Liver (tissue), 9 donors: ENCODE measurements around the gene FGFR4. TPM values are rescaled to one million over a fixed set of nuclear protein-coding genes. Genes with fewer than 3 reads are reported as not detected.

Source experiments
- DNase-seq: peaks from one replicate; pipeline ENCODE4 v3.0.0-alpha.2; 2017; ENCODE audit warnings: low spot score
- H3K27ac ChIP-seq, 2 donors: one replicate each; pipeline ENCODE4 v1.7.0; 2013; ENCODE audit warnings: inconsistent platforms in 2 of 2, low read length in 2 of 2, control low read depth in 1 of 2, low read depth in 1 of 2, mild to moderate bottlenecking in 1 of 2
- H3K27me3 ChIP-seq, 4 donors: one replicate each; pipeline versions ENCODE4 v1.6.1 to v1.7.0; 2013; ENCODE audit warnings: low read length in 3 of 4, inconsistent platforms in 1 of 4, mild to moderate bottlenecking in 1 of 4, moderate library complexity in 1 of 4; ENCODE audit not compliant: control insufficient read depth in 4 of 4, insufficient read depth in 4 of 4
- H3K36me3 ChIP-seq, 4 donors: one replicate each; pipeline versions ENCODE4 v1.6.1 to v1.7.0; 2013; ENCODE audit warnings: low read length in 3 of 4, mild to moderate bottlenecking in 3 of 4, low read depth in 1 of 4, moderate library complexity in 1 of 4; ENCODE audit not compliant: control insufficient read depth in 4 of 4, insufficient read depth in 3 of 4
- H3K4me1 ChIP-seq, 4 donors: one replicate each; pipeline versions ENCODE4 v1.6.1 to v1.7.0; 2013; ENCODE audit warnings: low read length in 3 of 4, mild to moderate bottlenecking in 3 of 4, moderate library complexity in 1 of 4; ENCODE audit not compliant: control insufficient read depth in 4 of 4, insufficient read depth in 4 of 4
- H3K4me3 ChIP-seq, 3 donors: one replicate each; pipeline versions ENCODE4 v1.6.1 to v1.7.0; 2013; ENCODE audit warnings: low read length in 3 of 3, control low read depth in 1 of 3, low read depth in 1 of 3, mild to moderate bottlenecking in 1 of 3
- H3K9ac ChIP-seq, 2 donors: one replicate each; pipeline ENCODE4 v1.7.0; 2013; ENCODE audit warnings: low read length in 2 of 2, mild to moderate bottlenecking in 2 of 2, moderate library complexity in 2 of 2, control low read depth in 1 of 2, low read depth in 1 of 2
- H3K9me3 ChIP-seq, 4 donors: one replicate each; pipeline versions ENCODE4 v1.6.1 to v1.7.0; 2013; ENCODE audit warnings: low read length in 3 of 4; ENCODE audit not compliant: control insufficient read depth in 4 of 4
- ATF3 ChIP-seq: IDR thresholded peaks from 2 replicates; pipeline ENCODE4 v1.6.1; 2016; ENCODE audit warnings: antibody characterized with exemption
- CTCF ChIP-seq: fragments of 150-350 bp; IDR thresholded peaks from 2 replicates; pipeline ENCODE4 v1.5.1; 2017; ENCODE audit warnings: improper control_type of control experiment, low read depth, low read length; ENCODE audit not compliant: missing input control
- EGR1 ChIP-seq, 2 donors: IDR thresholded peaks; 2 replicates each; pipeline ENCODE4 v1.6.1; 2016 to 2018; ENCODE audit warnings: antibody characterized with exemption in 2 of 2, low read depth in 2 of 2
- FOXA1 ChIP-seq: IDR thresholded peaks from 2 replicates; pipeline ENCODE4 v1.6.1; 2016; ENCODE audit warnings: antibody characterized with exemption
- FOXA2 ChIP-seq: IDR thresholded peaks from 2 replicates; pipeline ENCODE4 v1.6.1; 2016; ENCODE audit warnings: antibody characterized with exemption
- GABPA ChIP-seq, 2 donors: IDR thresholded peaks in 1 of 2; conservative IDR thresholded peaks in 1 of 2; 2 replicates each; pipeline ENCODE4 v1.6.1; 2016; ENCODE audit warnings: antibody characterized with exemption in 2 of 2, mild to moderate bottlenecking in 1 of 2, moderate library complexity in 1 of 2
- HNF4A ChIP-seq, 2 donors: conservative IDR thresholded peaks; 2 replicates each; pipeline ENCODE4 v1.6.1; 2016; ENCODE audit warnings: antibody characterized with exemption in 2 of 2, mild to moderate bottlenecking in 2 of 2
- HNF4G ChIP-seq: IDR thresholded peaks from 2 replicates; pipeline ENCODE4 v1.6.1; 2016; ENCODE audit warnings: antibody characterized with exemption
- JUND ChIP-seq, 2 donors: IDR thresholded peaks; 2 replicates each; pipeline ENCODE4 v1.6.1; 2016; ENCODE audit warnings: antibody characterized with exemption in 2 of 2
- MAX ChIP-seq: IDR thresholded peaks from 2 replicates; pipeline ENCODE4 v1.6.1; 2016; ENCODE audit warnings: antibody characterized with exemption
- NR2F2 ChIP-seq: IDR thresholded peaks from 2 replicates; pipeline ENCODE4 v1.6.1; 2016; ENCODE audit warnings: antibody characterized with exemption
- RAD21 ChIP-seq, 2 donors: IDR thresholded peaks; 2 replicates each; pipeline ENCODE4 v1.6.1; 2016; ENCODE audit warnings: antibody characterized with exemption in 2 of 2, mild to moderate bottlenecking in 2 of 2
- RXRA ChIP-seq, 2 donors: IDR thresholded peaks; 2 replicates each; pipeline ENCODE4 v1.6.1; 2017 to 2018; ENCODE audit warnings: antibody characterized with exemption in 2 of 2, mild to moderate bottlenecking in 1 of 2
- SP1 ChIP-seq: IDR thresholded peaks from 2 replicates; pipeline ENCODE4 v1.6.1; 2018; ENCODE audit warnings: antibody characterized with exemption, mild to moderate bottlenecking
- TAF1 ChIP-seq: conservative IDR thresholded peaks from 2 replicates; pipeline ENCODE4 v1.6.1; 2016; ENCODE audit warnings: antibody characterized with exemption, mild to moderate bottlenecking
- YY1 ChIP-seq: IDR thresholded peaks from 2 replicates; pipeline ENCODE4 v1.6.1; 2016; ENCODE audit warnings: antibody characterized with exemption, mild to moderate bottlenecking
- WGBS: extraction: QIAGEN DNeasy Blood & Tissue Kit; methylation state at CpG from one replicate; pipeline ENCODE4 v1.1.7; 2013; 5-methylcytosine and 5-hydroxymethylcytosine counted together
- polyA plus RNA-seq, 2 donors: library from polyadenylated mRNA; stranded (reverse) in 1 of 2; unstranded in 1 of 2; fragments of 200-250 nt in 1 of 2; fragments of >200 nt in 1 of 2; fragmentation: Nextera tagmentation in 1 of 2; extraction: Ambion mirVana in 1 of 2; gene quantifications; one replicate each; pipeline versions ENCODE4 v1.2.1 to v1.2.3, GENCODE V29; 2013 to 2015
- total RNA-seq, 2 donors: library from RNA; depleted of rRNA; stranded (reverse); fragments of >200 nt; gene quantifications; one replicate each; pipeline ENCODE4 v1.2.3, GENCODE V29; 2014
- TF ChIP-seq, protein P1 (sequence below): IDR thresholded peaks from 2 replicates; pipeline ENCODE4 v1.6.1; 2016; ENCODE audit warnings: antibody characterized with exemption, mild to moderate bottlenecking
- TF ChIP-seq, protein P2 (sequence below): IDR thresholded peaks from 2 replicates; pipeline ENCODE4 v1.6.1; 2016; ENCODE audit warnings: antibody characterized with exemption
- donor health status: healthy.
- donor health status: healthy.
- donor health status: healthy.
- donor health status: healthy.
- donor health status: healthy.

Gene FGFR4
- total and polyA plus RNA-seq, 4 donors = 42.3 to 72.6 (median 56.3) TPM

DNA sequence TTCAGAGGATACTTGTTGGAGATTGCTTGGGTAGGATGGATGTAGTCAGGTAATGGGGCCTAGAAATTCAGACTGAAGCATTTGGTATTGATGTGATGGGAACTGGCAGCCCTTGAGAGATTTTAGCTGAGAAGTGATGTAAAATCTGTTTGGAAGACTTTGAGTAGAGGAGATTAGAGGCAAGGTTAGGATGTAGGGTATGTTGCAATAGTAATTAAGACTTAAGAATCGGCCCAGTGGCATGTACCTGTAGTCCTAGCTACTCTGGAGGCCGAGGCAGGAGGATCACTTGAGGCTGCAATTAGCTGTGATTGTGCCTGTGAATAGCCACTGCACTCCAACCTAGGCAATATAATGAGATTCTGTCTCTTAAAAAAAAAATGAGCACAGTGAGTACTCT is 53.6 kb downstream of the FGFR4 start:
- H3K4me3 ChIP-seq = no peak overlapping the region
- peaks cover 3 to 22% (median 10%) of the 10 kb centered on the region in 4 donors for H3K36me3 ChIP-seq
- DNase-seq = no peak
- H3K9me3 ChIP-seq = no peaks in the 10 kb centered on the region
- WGBS = 98% methylated on average over 2 of the region's 2 CpGs
- no peak overlapping the region for H3K9ac ChIP-seq
- peaks cover 6 to 18% (median 16%) of the 10 kb centered on the region in 4 donors for H3K4me1 ChIP-seq
- no peaks in the 10 kb centered on the region for H3K27me3 ChIP-seq
- H3K27ac ChIP-seq = no peak overlapping the region
- TF ChIP-seq RXRA (IDR thresholded peaks at IDR 0.05) = no peak
- TF ChIP-seq GABPA (IDR thresholded peaks at IDR 0.05 in 1 of 2, conservative IDR thresholded peaks at IDR 0.05 in 1 of 2) = no peak
- no peak for TF ChIP-seq CTCF
- no peak for TF ChIP-seq FOXA1
- no peak for TF ChIP-seq NR2F2
- TF ChIP-seq HNF4A (conservative IDR thresholded peaks at IDR 0.05) = no peak
- no peak for TF ChIP-seq TAF1
- TF ChIP-seq SP1 = no peak
- TF ChIP-seq MAX = no peak
- TF ChIP-seq, protein P1, sequence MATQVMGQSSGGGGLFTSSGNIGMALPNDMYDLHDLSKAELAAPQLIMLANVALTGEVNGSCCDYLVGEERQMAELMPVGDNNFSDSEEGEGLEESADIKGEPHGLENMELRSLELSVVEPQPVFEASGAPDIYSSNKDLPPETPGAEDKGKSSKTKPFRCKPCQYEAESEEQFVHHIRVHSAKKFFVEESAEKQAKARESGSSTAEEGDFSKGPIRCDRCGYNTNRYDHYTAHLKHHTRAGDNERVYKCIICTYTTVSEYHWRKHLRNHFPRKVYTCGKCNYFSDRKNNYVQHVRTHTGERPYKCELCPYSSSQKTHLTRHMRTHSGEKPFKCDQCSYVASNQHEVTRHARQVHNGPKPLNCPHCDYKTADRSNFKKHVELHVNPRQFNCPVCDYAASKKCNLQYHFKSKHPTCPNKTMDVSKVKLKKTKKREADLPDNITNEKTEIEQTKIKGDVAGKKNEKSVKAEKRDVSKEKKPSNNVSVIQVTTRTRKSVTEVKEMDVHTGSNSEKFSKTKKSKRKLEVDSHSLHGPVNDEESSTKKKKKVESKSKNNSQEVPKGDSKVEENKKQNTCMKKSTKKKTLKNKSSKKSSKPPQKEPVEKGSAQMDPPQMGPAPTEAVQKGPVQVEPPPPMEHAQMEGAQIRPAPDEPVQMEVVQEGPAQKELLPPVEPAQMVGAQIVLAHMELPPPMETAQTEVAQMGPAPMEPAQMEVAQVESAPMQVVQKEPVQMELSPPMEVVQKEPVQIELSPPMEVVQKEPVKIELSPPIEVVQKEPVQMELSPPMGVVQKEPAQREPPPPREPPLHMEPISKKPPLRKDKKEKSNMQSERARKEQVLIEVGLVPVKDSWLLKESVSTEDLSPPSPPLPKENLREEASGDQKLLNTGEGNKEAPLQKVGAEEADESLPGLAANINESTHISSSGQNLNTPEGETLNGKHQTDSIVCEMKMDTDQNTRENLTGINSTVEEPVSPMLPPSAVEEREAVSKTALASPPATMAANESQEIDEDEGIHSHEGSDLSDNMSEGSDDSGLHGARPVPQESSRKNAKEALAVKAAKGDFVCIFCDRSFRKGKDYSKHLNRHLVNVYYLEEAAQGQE = no peak
- TF ChIP-seq YY1 = no peak
- no peak for TF ChIP-seq EGR1 (IDR thresholded peaks at IDR 0.05; ENCODE audit: low read depth in 2 of 2)
- no peak for TF ChIP-seq ATF3
- no peak for TF ChIP-seq HNF4G
- no peak for TF ChIP-seq FOXA2
- no peak for TF ChIP-seq JUND (IDR thresholded peaks at IDR 0.05)
- TF ChIP-seq, protein P2, sequence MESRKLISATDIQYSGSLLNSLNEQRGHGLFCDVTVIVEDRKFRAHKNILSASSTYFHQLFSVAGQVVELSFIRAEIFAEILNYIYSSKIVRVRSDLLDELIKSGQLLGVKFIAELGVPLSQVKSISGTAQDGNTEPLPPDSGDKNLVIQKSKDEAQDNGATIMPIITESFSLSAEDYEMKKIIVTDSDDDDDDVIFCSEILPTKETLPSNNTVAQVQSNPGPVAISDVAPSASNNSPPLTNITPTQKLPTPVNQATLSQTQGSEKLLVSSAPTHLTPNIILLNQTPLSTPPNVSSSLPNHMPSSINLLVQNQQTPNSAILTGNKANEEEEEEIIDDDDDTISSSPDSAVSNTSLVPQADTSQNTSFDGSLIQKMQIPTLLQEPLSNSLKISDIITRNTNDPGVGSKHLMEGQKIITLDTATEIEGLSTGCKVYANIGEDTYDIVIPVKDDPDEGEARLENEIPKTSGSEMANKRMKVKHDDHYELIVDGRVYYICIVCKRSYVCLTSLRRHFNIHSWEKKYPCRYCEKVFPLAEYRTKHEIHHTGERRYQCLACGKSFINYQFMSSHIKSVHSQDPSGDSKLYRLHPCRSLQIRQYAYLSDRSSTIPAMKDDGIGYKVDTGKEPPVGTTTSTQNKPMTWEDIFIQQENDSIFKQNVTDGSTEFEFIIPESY = no peak
- no peak for TF ChIP-seq RAD21 (IDR thresholded peaks at IDR 0.05)
